ENCODE measurements around the gene CDH5. TPM values are rescaled to one million over a fixed set of nuclear protein-coding genes. Genes with fewer than 3 reads are reported as not detected.

Gene CDH5
- total RNA-seq, 1 donor from 2014 or later = not detected

DNA sequence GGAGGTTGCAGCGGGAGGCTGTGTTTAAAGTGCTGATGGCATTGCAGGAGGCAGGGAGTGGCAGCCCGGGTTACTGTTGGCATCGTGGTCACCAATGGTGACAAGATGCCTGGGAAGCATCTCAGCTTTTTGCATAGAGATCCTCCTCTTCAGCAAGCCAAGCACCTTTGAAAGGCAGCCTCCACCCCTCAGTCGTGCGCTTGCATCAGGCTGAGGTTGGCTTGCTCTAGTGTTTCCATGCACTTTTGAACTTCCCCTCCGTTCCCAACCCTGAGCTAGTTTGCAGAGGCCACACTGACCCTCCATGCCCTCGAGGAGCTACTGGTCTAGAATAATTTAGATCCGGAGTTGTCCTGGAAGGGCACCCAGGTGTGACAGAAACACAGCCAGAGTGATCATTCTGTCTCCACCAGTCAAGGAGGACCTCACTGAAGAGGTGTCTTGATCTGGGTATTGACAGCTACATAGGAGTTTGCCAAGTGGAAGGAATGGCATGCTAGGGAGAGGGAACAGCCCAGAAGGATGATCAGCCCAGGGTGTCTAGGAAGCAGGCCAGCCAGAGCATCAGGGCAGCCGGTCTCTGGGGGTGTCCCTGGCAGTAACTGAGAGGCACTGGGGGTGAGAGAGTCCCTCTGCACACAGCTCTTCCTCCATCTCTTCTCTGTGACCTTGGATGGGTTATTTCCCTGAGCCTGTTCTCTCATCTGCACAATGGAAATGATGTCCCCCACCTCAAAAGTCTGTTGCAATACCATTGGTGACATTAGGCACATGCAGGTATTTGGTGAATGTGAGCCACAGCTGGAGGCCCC is 68.3 kb downstream of the CDH5 start:
- no peaks in the 10 kb centered on the region for H3K9me3 Mint-ChIP-seq
- TF ChIP-seq, protein P1, sequence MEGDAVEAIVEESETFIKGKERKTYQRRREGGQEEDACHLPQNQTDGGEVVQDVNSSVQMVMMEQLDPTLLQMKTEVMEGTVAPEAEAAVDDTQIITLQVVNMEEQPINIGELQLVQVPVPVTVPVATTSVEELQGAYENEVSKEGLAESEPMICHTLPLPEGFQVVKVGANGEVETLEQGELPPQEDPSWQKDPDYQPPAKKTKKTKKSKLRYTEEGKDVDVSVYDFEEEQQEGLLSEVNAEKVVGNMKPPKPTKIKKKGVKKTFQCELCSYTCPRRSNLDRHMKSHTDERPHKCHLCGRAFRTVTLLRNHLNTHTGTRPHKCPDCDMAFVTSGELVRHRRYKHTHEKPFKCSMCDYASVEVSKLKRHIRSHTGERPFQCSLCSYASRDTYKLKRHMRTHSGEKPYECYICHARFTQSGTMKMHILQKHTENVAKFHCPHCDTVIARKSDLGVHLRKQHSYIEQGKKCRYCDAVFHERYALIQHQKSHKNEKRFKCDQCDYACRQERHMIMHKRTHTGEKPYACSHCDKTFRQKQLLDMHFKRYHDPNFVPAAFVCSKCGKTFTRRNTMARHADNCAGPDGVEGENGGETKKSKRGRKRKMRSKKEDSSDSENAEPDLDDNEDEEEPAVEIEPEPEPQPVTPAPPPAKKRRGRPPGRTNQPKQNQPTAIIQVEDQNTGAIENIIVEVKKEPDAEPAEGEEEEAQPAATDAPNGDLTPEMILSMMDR (IDR thresholded peaks at IDR 0.05) = no peak
- TF ChIP-seq EZH2phosphoT487 (IDR thresholded peaks at IDR 0.05) (no peak), EZH2 (IDR thresholded peaks at IDR 0.05) (no peak)
- H3K27me3 ChIP-seq = peaks cover 28% of the 10 kb centered on the region
- H4K20me1 ChIP-seq (ENCODE audit: low read depth) = no peaks in the 10 kb centered on the region
- H3K9me3 ChIP-seq (ENCODE audit: low read depth) = no peaks in the 10 kb centered on the region
- H2AFZ ChIP-seq (replicated peaks) = no peak overlapping the region
- H3K4me2 ChIP-seq = no peak overlapping the region
- no peaks in the 10 kb centered on the region for H3K36me3 ChIP-seq
- peaks cover 21% of the 10 kb centered on the region for H3K4me1 Mint-ChIP-seq
- no peak overlapping the region for H3K9ac ChIP-seq
- no peaks in the 10 kb centered on the region for H3K36me3 Mint-ChIP-seq
- peaks cover 4% of the 10 kb centered on the region for H3K4me1 ChIP-seq
- no peaks in the 10 kb centered on the region for H3K79me2 ChIP-seq (ENCODE audit: low read depth)
- H3K27ac ChIP-seq = no peak overlapping the region
- H3K4me3 Mint-ChIP-seq = peak overlapping the region; percentile 67
- peaks cover 6% of the 10 kb centered on the region for H3K27me3 Mint-ChIP-seq (ENCODE audit: insufficient read depth, low read depth)
- peaks cover 7% of the 10 kb centered on the region for H3F3A ChIP-seq (ENCODE audit: low read depth)
- no peak overlapping the region for H3K4me3 ChIP-seq
- no peak overlapping the region for H3K27ac Mint-ChIP-seq
- no peak for DNase-seq (ENCODE audit: low spot score)

- Histone ChIP-seq H3K9me3 (ENCODE audit: low read depth) (no peaks in the 10 kb centered on the region), H3K9ac (no peak overlapping the region), H2AFZ (replicated peaks) (no peak overlapping the region), H3K4me3 (no peak overlapping the region), H3K27ac (no peak overlapping the region), H3K4me1 (no peaks in the 10 kb centered on the region), H3K27me3 (peaks cover 17% of the 10 kb centered on the region), H3F3A (ENCODE audit: low read depth) (no peaks in the 10 kb centered on the region), H3K36me3 (no peaks in the 10 kb centered on the region), H4K20me1 (ENCODE audit: low read depth) (no peaks in the 10 kb centered on the region), H3K4me2 (no peak overlapping the region), H3K79me2 (ENCODE audit: low read depth) (no peaks in the 10 kb centered on the region)
- no peak overlapping the region for H3K4me3 Mint-ChIP-seq
- TF ChIP-seq, protein P1 (IDR thresholded peaks at IDR 0.05) = no peak
- no peak for TF ChIP-seq EZH2phosphoT487 (IDR thresholded peaks at IDR 0.05)
- no peak for TF ChIP-seq EZH2 (IDR thresholded peaks at IDR 0.05)
- H3K9me3 Mint-ChIP-seq = no peaks in the 10 kb centered on the region
- peaks cover 6% of the 10 kb centered on the region for H3K27me3 Mint-ChIP-seq (ENCODE audit: insufficient read depth, low read depth)
- H3K27ac Mint-ChIP-seq = no peak overlapping the region
- no peaks in the 10 kb centered on the region for H3K36me3 Mint-ChIP-seq
- peaks cover 19% of the 10 kb centered on the region for H3K4me1 Mint-ChIP-seq
- no peak for DNase-seq (ENCODE audit: low spot score)
Observed at GRCh38 chr16:66435896-66436295, 69.4 kb downstream of the CDH5 start.

DNA sequence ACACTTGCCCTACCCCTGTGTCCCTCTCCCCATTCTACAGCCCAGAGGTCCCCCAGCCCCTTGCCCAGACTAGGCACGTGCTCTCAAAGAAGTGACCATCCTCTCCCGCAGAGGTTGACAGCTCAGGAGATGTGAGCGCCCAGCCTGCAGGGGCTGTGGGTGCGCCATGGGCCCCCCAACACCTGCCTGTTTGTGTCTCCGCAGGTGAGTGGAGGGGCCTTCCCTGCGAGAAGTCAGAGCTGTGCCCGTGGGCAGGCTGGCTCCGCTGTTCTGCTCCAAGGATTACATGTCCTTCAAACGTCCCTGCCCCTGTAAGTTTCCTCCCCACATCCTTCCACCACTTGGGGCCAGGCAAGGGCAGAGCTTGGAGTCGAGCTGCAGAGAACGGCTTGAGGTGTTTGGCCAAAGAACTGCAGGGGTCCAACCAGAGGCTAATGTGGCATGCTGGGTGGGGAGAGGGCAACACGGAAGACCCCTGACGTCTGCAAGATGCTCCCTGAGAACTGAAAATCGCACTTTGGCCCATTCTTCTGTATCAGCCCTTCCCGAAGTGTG is 71.0 kb downstream of the CDH5 start:
- DNase-seq (ENCODE audit: low spot score) = no peak
- no peaks in the 10 kb centered on the region for H3K9me3 Mint-ChIP-seq
- H3K4me3 Mint-ChIP-seq = no peak overlapping the region
- H2AFZ ChIP-seq (replicated peaks) = no peak overlapping the region
- peaks cover 19% of the 10 kb centered on the region for H3K4me1 Mint-ChIP-seq
- TF ChIP-seq EZH2phosphoT487 (IDR thresholded peaks at IDR 0.05) (no peak), EZH2 (IDR thresholded peaks at IDR 0.05) (no peak)
- TF ChIP-seq, protein P1 (IDR thresholded peaks at IDR 0.05) = no peak
- no peak overlapping the region for H3K27ac ChIP-seq
- H3K9me3 ChIP-seq (ENCODE audit: low read depth) = no peaks in the 10 kb centered on the region
- no peak overlapping the region for H3K4me2 ChIP-seq
- H3K9ac ChIP-seq = no peak overlapping the region
- no peaks in the 10 kb centered on the region for H4K20me1 ChIP-seq (ENCODE audit: low read depth)
- no peaks in the 10 kb centered on the region for H3K36me3 ChIP-seq
- H3K4me1 ChIP-seq = no peaks in the 10 kb centered on the region
- H3K27ac Mint-ChIP-seq = no peak overlapping the region
- no peak overlapping the region for H3K4me3 ChIP-seq
- peaks cover 3% of the 10 kb centered on the region for H3K27me3 ChIP-seq
- H3K27me3 Mint-ChIP-seq (ENCODE audit: insufficient read depth, low read depth) = peaks cover 10% of the 10 kb centered on the region
- H3K36me3 Mint-ChIP-seq = no peaks in the 10 kb centered on the region
- no peaks in the 10 kb centered on the region for H3K79me2 ChIP-seq (ENCODE audit: low read depth)
- no peaks in the 10 kb centered on the region for H3F3A ChIP-seq (ENCODE audit: low read depth)

Measured in neural progenitor cell (in vitro differentiated cells).